Neutrophil (primary cell): ENCODE results near the gene TEX101.
"Not testable (repeated sequence)": the region's sequence is repeated elsewhere in the genome, so short reads cannot be mapped to it uniquely, and the experiment has no call there.

Experiments used
- H3K27ac ChIP-seq: fragments of 200-600 bp; sonication (generic); 2 replicates; pipeline ENCODE4 v1.5.1; 2016; ENCODE audit warnings: mild to moderate bottlenecking, moderate library complexity
- H3K27me3 ChIP-seq: fragments of 200-600 bp; sonication (generic); 2 replicates; pipeline ENCODE4 v1.6.0; 2016; ENCODE audit warnings: mild to moderate bottlenecking
- H3K36me3 ChIP-seq: fragments of 200-600 bp; sonication (generic); 2 replicates; pipeline ENCODE4 v1.5.1; 2017
- H3K4me1 ChIP-seq, 2 experiments: fragments of 200-600 bp in 1 of 2; sonication (generic) in 1 of 2; 1 replicate in 1 of 2; 2 replicates in 1 of 2; pipeline versions ENCODE4 v1.5.1 to v1.6.1; 2013 to 2016; ENCODE audit warnings: low read depth in 1 of 2, low read length in 1 of 2, mild to moderate bottlenecking in 1 of 2, moderate library complexity in 1 of 2; ENCODE audit not compliant: control insufficient read depth in 1 of 2, insufficient read depth in 1 of 2
- H3K4me3 ChIP-seq, 2 experiments: fragments of 200-600 bp in 1 of 2; sonication (generic) in 1 of 2; 1 replicate in 1 of 2; 2 replicates in 1 of 2; pipeline ENCODE4 v1.5.1; 2013 to 2016; ENCODE audit warnings: low read depth in 1 of 2, low read length in 1 of 2, mild to moderate bottlenecking in 1 of 2, moderate library complexity in 1 of 2
- H3K9me3 ChIP-seq: fragments of 200-600 bp; sonication (generic); 2 replicates; pipeline ENCODE4 v1.5.1; 2016
- TF ChIP-seq, protein P1 (sequence below): fragments of 200-600 bp; sonication (generic); IDR thresholded peaks from 2 replicates; pipeline ENCODE4 v1.5.1; 2016; ENCODE audit warnings: antibody characterized with exemption

TEX101 gene

DNA sequence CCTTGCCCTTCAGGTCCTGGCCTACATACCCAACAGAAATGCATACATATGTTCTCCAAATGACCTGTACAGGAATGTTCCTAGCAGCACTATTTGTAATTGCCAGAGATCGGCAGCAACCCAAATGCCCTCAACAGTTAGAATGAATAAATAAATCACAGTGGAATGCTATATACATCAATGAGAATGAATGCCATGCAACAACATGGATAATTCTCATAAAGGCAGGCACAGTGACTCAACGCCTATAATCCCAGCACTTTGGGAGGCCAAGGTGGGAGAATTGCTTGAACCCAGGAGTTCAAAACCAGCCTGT, 18.6 kb downstream of the TEX101 start:
- no peaks in the 10 kb centered on the region for H3K9me3 ChIP-seq
- H3K4me1 ChIP-seq: peaks cover 1 to 2% of the 10 kb centered on the region in 2 experiments
- no peak overlapping the region for H3K27ac ChIP-seq
- no peaks in the 10 kb centered on the region for H3K36me3 ChIP-seq
- TF ChIP-seq, protein P1, sequence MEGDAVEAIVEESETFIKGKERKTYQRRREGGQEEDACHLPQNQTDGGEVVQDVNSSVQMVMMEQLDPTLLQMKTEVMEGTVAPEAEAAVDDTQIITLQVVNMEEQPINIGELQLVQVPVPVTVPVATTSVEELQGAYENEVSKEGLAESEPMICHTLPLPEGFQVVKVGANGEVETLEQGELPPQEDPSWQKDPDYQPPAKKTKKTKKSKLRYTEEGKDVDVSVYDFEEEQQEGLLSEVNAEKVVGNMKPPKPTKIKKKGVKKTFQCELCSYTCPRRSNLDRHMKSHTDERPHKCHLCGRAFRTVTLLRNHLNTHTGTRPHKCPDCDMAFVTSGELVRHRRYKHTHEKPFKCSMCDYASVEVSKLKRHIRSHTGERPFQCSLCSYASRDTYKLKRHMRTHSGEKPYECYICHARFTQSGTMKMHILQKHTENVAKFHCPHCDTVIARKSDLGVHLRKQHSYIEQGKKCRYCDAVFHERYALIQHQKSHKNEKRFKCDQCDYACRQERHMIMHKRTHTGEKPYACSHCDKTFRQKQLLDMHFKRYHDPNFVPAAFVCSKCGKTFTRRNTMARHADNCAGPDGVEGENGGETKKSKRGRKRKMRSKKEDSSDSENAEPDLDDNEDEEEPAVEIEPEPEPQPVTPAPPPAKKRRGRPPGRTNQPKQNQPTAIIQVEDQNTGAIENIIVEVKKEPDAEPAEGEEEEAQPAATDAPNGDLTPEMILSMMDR: no peak
- H3K4me3 ChIP-seq: no peak overlapping the region
- H3K27me3 ChIP-seq: no peaks in the 10 kb centered on the region

DNA sequence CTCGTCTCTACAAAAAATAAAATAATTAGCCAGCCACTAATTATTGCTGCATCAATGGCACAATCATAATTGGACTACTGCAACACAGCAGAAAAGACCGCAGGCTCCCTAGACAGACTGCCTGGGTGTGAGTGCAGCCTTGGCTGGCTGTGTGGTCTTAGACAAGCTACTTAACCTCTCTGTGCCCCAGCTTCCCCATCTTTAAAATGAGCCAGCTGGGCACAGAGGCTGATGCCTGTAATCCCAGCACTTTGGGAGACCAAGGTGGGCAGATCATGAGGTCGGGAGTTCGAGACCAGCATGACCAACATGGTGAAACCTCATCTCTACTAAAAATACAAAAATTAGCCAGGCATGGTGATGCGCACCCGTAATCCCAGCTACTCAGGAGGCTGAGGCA, 19.0 kb downstream of the TEX101 start:
- Histone ChIP-seq H3K27ac (no peak overlapping the region), H3K4me3 (no peak overlapping the region), H3K4me1 (peaks cover 5% of the 10 kb centered on the region in 2 experiments), H3K27me3 (no peaks in the 10 kb centered on the region), H3K9me3 (no peaks in the 10 kb centered on the region), H3K36me3 (no peaks in the 10 kb centered on the region)
- TF ChIP-seq, protein P1: no peak

DNA sequence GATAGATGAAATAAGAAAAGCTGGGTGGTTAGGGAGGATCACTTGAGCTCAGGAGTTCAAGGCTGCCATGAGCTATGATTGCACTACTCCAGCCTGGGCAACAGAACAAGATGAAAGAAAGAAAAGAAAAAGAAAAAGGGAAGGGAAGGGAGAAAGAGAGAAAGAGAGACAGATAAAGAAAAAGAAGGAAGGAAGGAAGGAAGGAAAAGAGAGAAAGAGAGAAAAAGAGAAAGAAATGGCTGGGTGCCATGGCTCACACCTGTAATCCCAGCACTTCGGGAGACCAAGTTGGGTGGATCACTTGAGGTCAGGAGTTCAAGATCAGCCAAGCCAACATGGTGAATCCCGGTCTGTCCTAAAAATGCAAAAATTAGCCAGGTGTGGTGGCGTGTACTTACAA, 21.1 kb downstream of the TEX101 start:
- no peak overlapping the region for H3K4me3 ChIP-seq
- H3K4me1 ChIP-seq: peaks cover 10 to 14% of the 10 kb centered on the region in 2 experiments
- H3K27ac ChIP-seq: no peak overlapping the region
- no peaks in the 10 kb centered on the region for H3K36me3 ChIP-seq
- H3K27me3 ChIP-seq: peaks cover 3% of the 10 kb centered on the region
- TF ChIP-seq, protein P1: no peak
- no peaks in the 10 kb centered on the region for H3K9me3 ChIP-seq

DNA sequence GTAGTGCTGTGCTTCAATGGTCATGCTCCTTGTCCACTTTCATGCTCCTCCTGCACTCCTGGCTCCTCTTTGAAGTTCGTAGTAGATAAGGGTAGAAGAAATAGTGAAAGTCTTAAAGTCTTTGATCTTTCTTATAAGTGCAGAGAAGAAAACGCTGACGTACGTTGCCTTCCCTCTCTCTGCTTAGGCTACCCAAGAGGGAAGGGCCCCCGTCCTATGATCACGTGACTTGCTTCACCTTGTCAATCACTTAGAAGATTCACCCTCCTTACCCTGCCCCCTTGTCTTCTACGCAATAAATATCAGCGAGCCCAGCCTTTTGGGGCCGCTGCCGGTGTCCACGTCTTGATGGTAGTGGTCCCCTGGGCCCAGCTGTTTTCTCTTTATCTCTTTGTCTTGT, 22.6 kb downstream of the TEX101 start:
- not testable (repeated sequence) for H3K27me3 ChIP-seq, H3K36me3 ChIP-seq, H3K9me3 ChIP-seq, H3K27ac ChIP-seq, H3K4me3 ChIP-seq
- peaks cover 10 to 14% of the 10 kb centered on the region in 2 experiments for H3K4me1 ChIP-seq

DNA sequence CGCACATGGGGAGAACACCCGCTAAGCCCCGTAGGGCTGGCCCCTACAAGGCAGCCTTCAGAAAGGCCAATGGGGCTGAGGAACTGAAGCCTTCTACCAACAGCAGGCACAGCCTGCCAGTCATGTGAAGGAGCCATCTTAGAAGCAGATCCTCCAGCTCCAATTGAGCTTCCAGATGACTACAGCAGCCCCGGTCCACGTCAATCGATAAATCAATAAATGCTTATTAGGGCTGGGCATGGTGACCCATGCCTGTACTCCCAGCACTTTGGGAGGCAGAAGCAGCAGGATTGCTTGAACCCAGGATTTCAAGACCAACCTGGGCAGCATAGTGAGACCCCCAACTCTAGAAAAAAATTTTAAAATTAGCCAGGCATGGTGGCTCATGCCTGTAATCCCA, 23.0 kb downstream of the TEX101 start:
- peaks cover 3% of the 10 kb centered on the region for H3K27me3 ChIP-seq
- no peak overlapping the region for H3K4me3 ChIP-seq
- H3K27ac ChIP-seq: no peak overlapping the region
- H3K9me3 ChIP-seq: no peaks in the 10 kb centered on the region
- H3K36me3 ChIP-seq: no peaks in the 10 kb centered on the region
- peaks cover 10 to 14% of the 10 kb centered on the region in 2 experiments for H3K4me1 ChIP-seq
- TF ChIP-seq, protein P1: no peak

DNA sequence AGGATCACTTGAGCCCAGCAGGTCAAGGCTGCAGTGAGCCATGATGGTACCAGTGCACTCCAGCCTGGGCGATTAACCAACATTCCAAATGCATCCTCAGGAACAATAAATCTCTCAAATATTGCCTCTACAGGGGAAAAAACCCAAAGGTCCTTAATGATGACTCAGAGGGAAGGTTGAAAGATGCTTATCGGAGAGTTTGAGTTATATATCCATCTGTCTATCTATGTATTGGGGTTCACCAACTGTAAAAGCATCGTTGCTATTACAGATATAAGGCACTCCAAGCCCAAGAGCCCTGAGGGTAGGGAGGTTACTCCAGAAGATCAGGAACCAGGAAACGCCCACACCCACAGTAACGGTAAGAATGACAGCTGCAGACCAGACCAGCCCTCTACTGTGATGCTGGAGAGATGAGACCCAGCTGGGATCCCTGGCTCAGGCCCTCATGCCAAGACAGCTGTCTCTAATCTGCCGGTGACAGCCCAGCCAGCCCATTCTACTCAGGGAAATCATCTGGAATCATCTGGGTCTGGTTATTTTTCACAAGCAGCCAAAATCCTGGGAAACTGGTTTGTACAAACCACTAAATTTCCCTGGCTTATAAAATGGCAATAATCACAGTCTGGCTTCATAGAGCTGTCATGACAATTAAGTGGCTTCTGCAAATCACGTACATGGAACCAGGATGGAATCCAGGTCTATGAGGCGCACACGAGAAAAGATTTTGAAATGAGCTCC, 23.8 kb downstream of the TEX101 start:
- H3K4me1 ChIP-seq: peaks cover 10 to 14% of the 10 kb centered on the region in 2 experiments
- no peak overlapping the region for H3K27ac ChIP-seq
- H3K27me3 ChIP-seq: peaks cover 3% of the 10 kb centered on the region
- H3K4me3 ChIP-seq: no peak overlapping the region
- H3K9me3 ChIP-seq: no peaks in the 10 kb centered on the region
- H3K36me3 ChIP-seq: no peaks in the 10 kb centered on the region
- TF ChIP-seq, protein P1: no peak
